Measurements from ENCODE around the gene AIMP2. TPM values are rescaled to one million over a fixed set of nuclear protein-coding genes. Genes with fewer than 3 reads are reported as not detected.

Gene AIMP2
- polyA plus RNA-seq, 1 experiment, result 74.9 TPM

DNA sequence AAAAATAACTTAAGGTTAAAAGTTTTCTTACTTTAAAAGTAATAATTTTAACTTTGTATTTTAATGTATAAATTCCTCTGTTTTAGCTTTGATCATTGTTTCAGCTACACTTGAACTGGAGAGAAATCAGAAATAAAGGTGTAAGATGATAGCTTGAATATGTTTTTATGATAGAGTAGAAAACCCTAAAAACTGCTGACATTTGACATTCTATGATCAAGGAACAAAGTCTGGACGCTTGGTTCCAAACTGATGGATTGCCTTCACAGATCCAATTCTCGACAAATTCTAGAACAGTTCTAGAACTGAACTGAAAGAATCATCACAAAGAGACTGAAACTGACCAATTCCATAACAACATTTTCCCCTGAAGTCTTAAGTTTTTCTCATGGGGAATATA lies 21.9 kb downstream of the AIMP2 start, which contains the start of gene ANKRD61:
Gene ANKRD61 (plus strand): TSS at position 389 of the 400 bp plus-strand sequence. CDS start 0 bp downstream, at position 389.
- ChIA-PET CTCF (no interaction called here), POLR2A (interaction anchor here (0.5 kb wide), 1 partner anchor 407 kb away, joined by 3 read pairs; no protein-coding TSS in a partner anchor)
- Histone ChIP-seq H3K4me3 (ENCODE audit: low read depth, low read length) (no peak within 1 kb of the TSS), H3K36me3 (ENCODE audit: control insufficient read depth, insufficient read depth, low read length) (peaks cover 33% of the 10 kb centered on the region), H3K27me3 (ENCODE audit: control insufficient read depth, insufficient read depth, low read length) (no peaks in the 10 kb centered on the region)
- no peak for TF ChIP-seq CTCF (IDR thresholded peaks at IDR 0.05; ENCODE audit: insufficient read depth, low read depth, low read length)
- no peak for DNase-seq (ENCODE audit: low read depth)

GRCh38 chr7:6031567-6031966 lies 22.5 kb downstream of the AIMP2 start:
- DNase-seq (ENCODE audit: low read depth), result no peak
- TF ChIP-seq CTCF (IDR thresholded peaks at IDR 0.05; ENCODE audit: insufficient read depth, low read depth, low read length), result no peak
- ChIA-PET CTCF (interaction anchor here (1.0 kb wide), 1 partner anchor 292 kb away, joined by 3 read pairs; no protein-coding TSS in a partner anchor), POLR2A (interaction anchor here (0.5 kb wide), 1 partner anchor 610 kb away, joined by 6 read pairs; no protein-coding TSS in a partner anchor)
- H3K27me3 ChIP-seq (ENCODE audit: control insufficient read depth, insufficient read depth, low read length), result no peaks in the 10 kb centered on the region
- peaks cover 30% of the 10 kb centered on the region for H3K36me3 ChIP-seq (ENCODE audit: control insufficient read depth, insufficient read depth, low read length)
- no peak overlapping the region for H3K4me3 ChIP-seq (ENCODE audit: low read depth, low read length)

GRCh38 chr7:6032167-6032566 lies 23.1 kb downstream of the AIMP2 start:
- TF ChIP-seq CTCF (IDR thresholded peaks at IDR 0.05; ENCODE audit: insufficient read depth, low read depth, low read length), result no peak
- ChIA-PET POLR2A (interaction anchor here (0.5 kb wide), 1 partner anchor 611 kb away, joined by 6 read pairs; no protein-coding TSS in a partner anchor), CTCF (interaction anchor here (1.0 kb wide), 1 partner anchor 291 kb away, joined by 3 read pairs; no protein-coding TSS in a partner anchor)
- Histone ChIP-seq H3K4me3 (ENCODE audit: low read depth, low read length) (no peak overlapping the region), H3K27me3 (ENCODE audit: control insufficient read depth, insufficient read depth, low read length) (no peaks in the 10 kb centered on the region), H3K36me3 (ENCODE audit: control insufficient read depth, insufficient read depth, low read length) (peaks cover 26% of the 10 kb centered on the region)
- DNase-seq (ENCODE audit: low read depth), result no peak

- Histone ChIP-seq H3K36me3 (ENCODE audit: control insufficient read depth, insufficient read depth, low read length) (peaks cover 25% of the 10 kb centered on the region), H3K27me3 (ENCODE audit: control insufficient read depth, insufficient read depth, low read length) (no peaks in the 10 kb centered on the region), H3K4me3 (ENCODE audit: low read depth, low read length) (no peak overlapping the region)
- DNase-seq (ENCODE audit: low read depth), result no peak
- ChIA-PET CTCF (interaction anchor here (1.0 kb wide), 1 partner anchor 291 kb away, joined by 3 read pairs; no protein-coding TSS in a partner anchor), POLR2A (no interaction called here)
- TF ChIP-seq CTCF (IDR thresholded peaks at IDR 0.05; ENCODE audit: insufficient read depth, low read depth, low read length), result no peak
These were observed 23.6 kb downstream of the AIMP2 start for GRCh38 chr7:6032641-6033040.

DNA sequence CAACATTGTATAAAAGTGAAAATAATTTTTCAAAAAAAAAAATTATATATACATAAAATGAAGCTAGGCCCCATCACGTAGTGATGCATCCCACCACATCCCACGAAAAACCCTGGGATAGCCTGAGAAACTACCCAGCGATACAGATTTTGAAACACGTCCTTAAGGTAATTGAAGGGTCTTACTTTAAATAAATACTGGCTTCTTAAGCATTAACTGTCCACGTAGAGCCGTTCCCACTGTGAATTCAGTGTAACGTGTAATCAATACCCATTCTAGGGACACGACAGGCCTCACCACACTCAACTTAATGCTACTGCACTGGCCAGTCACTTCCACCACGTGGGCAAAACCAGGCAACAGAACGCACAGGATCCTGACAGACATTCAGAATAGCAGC lies 26.1 kb downstream of the AIMP2 start:
- CTCF ChIA-PET, result interaction anchor here (1.0 kb wide), 1 partner anchor 8 kb away, joined by 3 read pairs; no protein-coding TSS in a partner anchor
- peaks cover 21% of the 10 kb centered on the region for H3K36me3 ChIP-seq (ENCODE audit: control insufficient read depth, insufficient read depth, low read length)
- TF ChIP-seq CTCF (IDR thresholded peaks at IDR 0.05; ENCODE audit: insufficient read depth, low read depth, low read length), result no peak
- no peak for DNase-seq (ENCODE audit: low read depth)
- POLR2A ChIA-PET, result no interaction called here
- no peaks in the 10 kb centered on the region for H3K27me3 ChIP-seq (ENCODE audit: control insufficient read depth, insufficient read depth, low read length)
- no peak overlapping the region for H3K4me3 ChIP-seq (ENCODE audit: low read depth, low read length)
